Measurements from ENCODE around the gene LRCOL1. TPM values are rescaled to one million over a fixed set of nuclear protein-coding genes. Genes with fewer than 3 reads are reported as not detected.

The LRCOL1 gene
- total and polyA plus RNA-seq, 2 experiments from 2014 or later: 1.7 TPM; not detected in 1

- TF ChIP-seq, protein P1, sequence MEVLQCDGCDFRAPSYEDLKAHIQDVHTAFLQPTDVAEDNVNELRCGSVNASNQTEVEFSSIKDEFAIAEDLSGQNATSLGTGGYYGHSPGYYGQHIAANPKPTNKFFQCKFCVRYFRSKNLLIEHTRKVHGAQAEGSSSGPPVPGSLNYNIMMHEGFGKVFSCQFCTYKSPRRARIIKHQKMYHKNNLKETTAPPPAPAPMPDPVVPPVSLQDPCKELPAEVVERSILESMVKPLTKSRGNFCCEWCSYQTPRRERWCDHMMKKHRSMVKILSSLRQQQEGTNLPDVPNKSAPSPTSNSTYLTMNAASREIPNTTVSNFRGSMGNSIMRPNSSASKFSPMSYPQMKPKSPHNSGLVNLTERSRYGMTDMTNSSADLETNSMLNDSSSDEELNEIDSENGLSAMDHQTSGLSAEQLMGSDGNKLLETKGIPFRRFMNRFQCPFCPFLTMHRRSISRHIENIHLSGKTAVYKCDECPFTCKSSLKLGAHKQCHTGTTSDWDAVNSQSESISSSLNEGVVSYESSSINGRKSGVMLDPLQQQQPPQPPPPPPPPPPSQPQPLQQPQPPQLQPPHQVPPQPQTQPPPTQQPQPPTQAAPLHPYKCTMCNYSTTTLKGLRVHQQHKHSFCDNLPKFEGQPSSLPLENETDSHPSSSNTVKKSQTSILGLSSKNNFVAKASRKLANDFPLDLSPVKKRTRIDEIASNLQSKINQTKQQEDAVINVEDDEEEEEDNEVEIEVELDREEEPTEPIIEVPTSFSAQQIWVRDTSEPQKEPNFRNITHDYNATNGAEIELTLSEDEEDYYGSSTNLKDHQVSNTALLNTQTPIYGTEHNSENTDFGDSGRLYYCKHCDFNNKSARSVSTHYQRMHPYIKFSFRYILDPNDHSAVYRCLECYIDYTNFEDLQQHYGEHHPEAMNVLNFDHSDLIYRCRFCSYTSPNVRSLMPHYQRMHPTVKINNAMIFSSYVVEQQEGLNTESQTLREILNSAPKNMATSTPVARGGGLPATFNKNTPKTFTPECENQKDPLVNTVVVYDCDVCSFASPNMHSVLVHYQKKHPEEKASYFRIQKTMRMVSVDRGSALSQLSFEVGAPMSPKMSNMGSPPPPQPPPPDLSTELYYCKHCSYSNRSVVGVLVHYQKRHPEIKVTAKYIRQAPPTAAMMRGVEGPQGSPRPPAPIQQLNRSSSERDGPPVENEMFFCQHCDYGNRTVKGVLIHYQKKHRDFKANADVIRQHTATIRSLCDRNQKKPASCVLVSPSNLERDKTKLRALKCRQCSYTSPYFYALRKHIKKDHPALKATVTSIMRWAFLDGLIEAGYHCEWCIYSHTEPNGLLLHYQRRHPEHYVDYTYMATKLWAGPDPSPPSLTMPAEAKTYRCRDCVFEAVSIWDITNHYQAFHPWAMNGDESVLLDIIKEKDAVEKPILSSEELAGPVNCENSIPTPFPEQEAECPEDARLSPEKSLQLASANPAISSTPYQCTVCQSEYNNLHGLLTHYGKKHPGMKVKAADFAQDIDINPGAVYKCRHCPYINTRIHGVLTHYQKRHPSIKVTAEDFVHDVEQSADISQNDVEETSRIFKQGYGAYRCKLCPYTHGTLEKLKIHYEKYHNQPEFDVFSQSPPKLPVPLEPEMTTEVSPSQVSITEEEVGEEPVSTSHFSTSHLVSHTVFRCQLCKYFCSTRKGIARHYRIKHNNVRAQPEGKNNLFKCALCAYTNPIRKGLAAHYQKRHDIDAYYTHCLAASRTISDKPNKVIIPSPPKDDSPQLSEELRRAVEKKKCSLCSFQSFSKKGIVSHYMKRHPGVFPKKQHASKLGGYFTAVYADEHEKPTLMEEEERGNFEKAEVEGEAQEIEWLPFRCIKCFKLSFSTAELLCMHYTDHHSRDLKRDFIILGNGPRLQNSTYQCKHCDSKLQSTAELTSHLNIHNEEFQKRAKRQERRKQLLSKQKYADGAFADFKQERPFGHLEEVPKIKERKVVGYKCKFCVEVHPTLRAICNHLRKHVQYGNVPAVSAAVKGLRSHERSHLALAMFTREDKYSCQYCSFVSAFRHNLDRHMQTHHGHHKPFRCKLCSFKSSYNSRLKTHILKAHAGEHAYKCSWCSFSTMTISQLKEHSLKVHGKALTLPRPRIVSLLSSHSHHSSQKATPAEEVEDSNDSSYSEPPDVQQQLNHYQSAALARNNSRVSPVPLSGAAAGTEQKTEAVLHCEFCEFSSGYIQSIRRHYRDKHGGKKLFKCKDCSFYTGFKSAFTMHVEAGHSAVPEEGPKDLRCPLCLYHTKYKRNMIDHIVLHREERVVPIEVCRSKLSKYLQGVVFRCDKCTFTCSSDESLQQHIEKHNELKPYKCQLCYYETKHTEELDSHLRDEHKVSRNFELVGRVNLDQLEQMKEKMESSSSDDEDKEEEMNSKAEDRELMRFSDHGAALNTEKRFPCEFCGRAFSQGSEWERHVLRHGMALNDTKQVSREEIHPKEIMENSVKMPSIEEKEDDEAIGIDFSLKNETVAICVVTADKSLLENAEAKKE (CRISPR knock-in tag; IDR thresholded peaks at IDR 0.05): no peak
These were observed 43.3 kb upstream of the LRCOL1 start (continued) for GRCh38 chr12:132653567-132654290.

DNA sequence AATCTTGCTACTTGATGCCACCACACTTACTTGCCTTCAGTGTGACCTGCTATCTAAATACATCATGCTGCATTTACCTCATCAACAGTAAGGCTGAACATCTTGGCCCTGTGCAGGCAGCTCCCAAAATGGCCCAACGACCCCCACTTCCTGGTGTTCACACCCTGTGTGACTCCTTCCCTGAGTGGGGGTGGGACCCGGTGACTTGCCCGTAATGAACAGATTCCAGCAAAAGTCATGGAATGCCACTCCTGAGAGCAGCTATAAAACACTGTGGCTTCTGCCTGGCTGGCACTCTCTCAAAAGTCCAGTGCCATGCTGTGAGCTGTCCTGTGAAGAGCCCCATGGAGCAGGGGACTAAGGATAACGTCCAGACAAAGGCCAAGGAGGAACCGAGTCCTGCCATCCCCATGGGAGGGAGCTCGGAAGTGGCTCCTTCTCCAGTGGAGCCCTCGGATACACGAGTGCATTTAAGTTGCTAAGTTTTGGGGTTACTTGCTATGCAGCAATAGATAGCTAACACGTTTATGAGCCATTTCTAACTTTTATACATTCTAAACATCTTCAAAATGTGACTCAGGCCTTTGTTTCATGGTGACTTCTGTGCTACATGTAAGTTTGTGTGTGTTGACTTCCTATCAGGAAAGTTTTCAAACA is 41.2 kb upstream of the LRCOL1 start:
- Mint-ChIP-seq H3K4me3 (no peak overlapping the region), H3K4me1 (no peaks in the 10 kb centered on the region), H3K36me3 (ENCODE audit: low read depth) (peaks cover 83% of the 10 kb centered on the region)
- TF ChIP-seq NANOG (IDR thresholded peaks at IDR 0.05; ENCODE audit: borderline replicate concordance): no peak
- no peak for TF ChIP-seq EZH2phosphoT487 (IDR thresholded peaks at IDR 0.05; ENCODE audit: unreplicated experiment)
- TF ChIP-seq CREB1 (CRISPR knock-in tag; IDR thresholded peaks at IDR 0.05; ENCODE audit: low read depth): no peak
- TF ChIP-seq REST (IDR thresholded peaks at IDR 0.05; ENCODE audit: unreplicated experiment): no peak
- TF ChIP-seq STAT1 (IDR thresholded peaks at IDR 0.05; ENCODE audit: unreplicated experiment): no peak
- TF ChIP-seq, protein P2, sequence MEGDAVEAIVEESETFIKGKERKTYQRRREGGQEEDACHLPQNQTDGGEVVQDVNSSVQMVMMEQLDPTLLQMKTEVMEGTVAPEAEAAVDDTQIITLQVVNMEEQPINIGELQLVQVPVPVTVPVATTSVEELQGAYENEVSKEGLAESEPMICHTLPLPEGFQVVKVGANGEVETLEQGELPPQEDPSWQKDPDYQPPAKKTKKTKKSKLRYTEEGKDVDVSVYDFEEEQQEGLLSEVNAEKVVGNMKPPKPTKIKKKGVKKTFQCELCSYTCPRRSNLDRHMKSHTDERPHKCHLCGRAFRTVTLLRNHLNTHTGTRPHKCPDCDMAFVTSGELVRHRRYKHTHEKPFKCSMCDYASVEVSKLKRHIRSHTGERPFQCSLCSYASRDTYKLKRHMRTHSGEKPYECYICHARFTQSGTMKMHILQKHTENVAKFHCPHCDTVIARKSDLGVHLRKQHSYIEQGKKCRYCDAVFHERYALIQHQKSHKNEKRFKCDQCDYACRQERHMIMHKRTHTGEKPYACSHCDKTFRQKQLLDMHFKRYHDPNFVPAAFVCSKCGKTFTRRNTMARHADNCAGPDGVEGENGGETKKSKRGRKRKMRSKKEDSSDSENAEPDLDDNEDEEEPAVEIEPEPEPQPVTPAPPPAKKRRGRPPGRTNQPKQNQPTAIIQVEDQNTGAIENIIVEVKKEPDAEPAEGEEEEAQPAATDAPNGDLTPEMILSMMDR (conservative IDR thresholded peaks at IDR 0.05; ENCODE audit: low read depth in 2 of 2): no peak
- no peak for TF ChIP-seq POLR2AphosphoS5 (IDR thresholded peaks at IDR 0.05; ENCODE audit: low read depth)

More for the DNA sequence above, 41.2 kb upstream of the LRCOL1 start:
- Histone ChIP-seq H3K9me2 (ENCODE audit: insufficient read depth) (no peaks in the 10 kb centered on the region), H3F3A (replicated peaks; ENCODE audit: low read depth) (no peaks in the 10 kb centered on the region), H3K79me2 (replicated peaks; ENCODE audit: insufficient read depth) (no peaks in the 10 kb centered on the region), H3K27ac (ENCODE audit: low read depth) (no peak overlapping the region), H3K27me3 (ENCODE audit: insufficient read depth) (no peaks in the 10 kb centered on the region), H3K36me3 (ENCODE audit: insufficient read depth) (peaks cover 60% of the 10 kb centered on the region), H3K4me3 (no peak overlapping the region), H3K4me1 (ENCODE audit: insufficient read depth) (no peaks in the 10 kb centered on the region), H3K4me2 (no peak overlapping the region), H2AFZ (no peak overlapping the region), H4K20me1 (replicated peaks; ENCODE audit: insufficient read depth) (peaks cover 17% of the 10 kb centered on the region)
- H3K9me3 Mint-ChIP-seq: no peaks in the 10 kb centered on the region
- DNase-seq (ENCODE audit: low spot score) (no peak), ATAC-seq (no peak)
- no peak overlapping the region for H3K27ac Mint-ChIP-seq
- peaks cover 2% of the 10 kb centered on the region for H3K27me3 Mint-ChIP-seq (ENCODE audit: insufficient read depth, low read depth, poor library complexity)
